SK-N-SH (cell line): ENCODE results near the gene ZNF81. TPM values are rescaled to one million over a fixed set of nuclear protein-coding genes. Genes with fewer than 3 reads are reported as not detected.

Source experiments
- CTCF ChIA-PET: fragments of 300-600, 350-600 bp; formaldehyde crosslinking; extraction: SDS; loops from one replicate; lab custom pipeline; 2021; lab: Yijun Ruan, JAX
- POLR2A ChIA-PET: fragments of 350-600 bp; sonication (Branson Sonifier 250); formaldehyde crosslinking; extraction: SDS; loops from one replicate; lab custom pipeline; 2020; ENCODE audit warnings: antibody characterized with exemption, inconsistent platforms; lab: Yijun Ruan, JAX
- DNase-seq: peaks from one replicate; pipeline ENCODE4 v3.0.0; 2012
- H2AFZ ChIP-seq: fragments of 200-600 bp; sonication (generic); 2 replicates; pipeline ENCODE4 v1.8.1; 2016; ENCODE audit warnings: antibody characterized with exemption, mild to moderate bottlenecking, low read depth
- H3F3A ChIP-seq: fragments of 200-600 bp; sonication (generic); replicated peaks from 2 replicates; pipeline ENCODE3; 2016; ENCODE audit warnings: antibody characterized with exemption, mild to moderate bottlenecking; ENCODE audit not compliant: insufficient read depth
- H3K27ac ChIP-seq, 2 experiments: fragments of 200-500 bp in 1 of 2; fragments of 200-600 bp in 1 of 2; sonication (Bioruptor generic) in 1 of 2; sonication (generic), shearing (Covaris generic) in 1 of 2; 2 replicates each; pipeline versions ENCODE4 v1.5.1 to v1.6.1; 2014 to 2016; ENCODE audit warnings: low read depth in 2 of 2, inconsistent platforms in 1 of 2, low read length in 1 of 2, mild to moderate bottlenecking in 1 of 2, mixed read lengths in 1 of 2
- H3K27me3 ChIP-seq: fragments of 200-600 bp; sonication (generic), shearing (Covaris generic); 2 replicates; pipeline ENCODE4 v1.6.1; 2016; ENCODE audit warnings: mixed run types; ENCODE audit not compliant: insufficient read depth
- H3K36me3 ChIP-seq, 2 experiments: fragments of 200-500 bp in 1 of 2; fragments of 200-600 bp in 1 of 2; sonication (Bioruptor generic) in 1 of 2; sonication (generic) in 1 of 2; replicated peaks in 1 of 2; 2 replicates each; pipeline versions ENCODE3 to v1.5.1; 2014 to 2016; ENCODE audit warnings: low read length in 1 of 2, mild to moderate bottlenecking in 1 of 2; ENCODE audit not compliant: insufficient read depth in 2 of 2, control insufficient read depth in 1 of 2
- H3K4me1 ChIP-seq, 2 experiments: fragments of 200-500 bp in 1 of 2; fragments of 200-600 bp in 1 of 2; sonication (Bioruptor generic) in 1 of 2; sonication (generic), shearing (Covaris generic) in 1 of 2; 2 replicates each; pipeline versions ENCODE4 v1.5.1 to v1.6.1; 2014 to 2016; ENCODE audit warnings: low read depth in 1 of 2, low read length in 1 of 2, mixed run types in 1 of 2; ENCODE audit not compliant: insufficient read depth in 2 of 2, control insufficient read depth in 1 of 2
- H3K4me2 ChIP-seq: fragments of 200-600 bp; sonication (generic), shearing (Covaris generic); 2 replicates; pipeline ENCODE4 v1.6.1; 2017; ENCODE audit warnings: mixed run types
- H3K4me3 ChIP-seq, 2 experiments: fragments of 200-500 bp in 1 of 2; fragments of 200-600 bp in 1 of 2; sonication (Bioruptor generic) in 1 of 2; sonication (generic), shearing (Covaris generic) in 1 of 2; 2 replicates each; pipeline versions ENCODE4 v1.5.1 to v1.8.1; 2014 to 2016; ENCODE audit warnings: low read depth in 2 of 2, inconsistent platforms in 1 of 2, low read length in 1 of 2, mild to moderate bottlenecking in 1 of 2, mixed read lengths in 1 of 2, moderate library complexity in 1 of 2
- H3K79me2 ChIP-seq: fragments of 200-600 bp; sonication (generic); 2 replicates; pipeline ENCODE4 v1.8.1; 2017; ENCODE audit warnings: mild to moderate bottlenecking; ENCODE audit not compliant: insufficient read depth
- H3K9ac ChIP-seq: fragments of 200-600 bp; sonication (generic); 2 replicates; pipeline ENCODE4 v1.6.1; 2017; ENCODE audit warnings: mixed run types
- H3K9me2 ChIP-seq: fragments of 200-600 bp; sonication (generic); 2 replicates; pipeline ENCODE4 v1.6.1; 2017; ENCODE audit warnings: mixed run types
- H3K9me3 ChIP-seq: fragments of 200-600 bp; sonication (generic); 2 replicates; pipeline ENCODE4 v1.6.1; 2017; ENCODE audit warnings: mixed run types, mild to moderate bottlenecking, moderate library complexity
- H4K20me1 ChIP-seq: fragments of 200-600 bp; sonication (generic); 2 replicates; pipeline ENCODE4 v1.6.1; 2017; ENCODE audit warnings: mild to moderate bottlenecking, mixed run types; ENCODE audit not compliant: insufficient read depth
- FOXJ3 ChIP-seq: sonication (generic); formaldehyde crosslinking; IDR thresholded peaks from 2 replicates; pipeline ENCODE4 v1.5.1; 2020; ENCODE audit warnings: mild to moderate bottlenecking, missing genetic modification reagents
- FOXM1 ChIP-seq: IDR thresholded peaks from 2 replicates; pipeline ENCODE4 v1.4.0; 2012; ENCODE audit warnings: low read depth, mild to moderate bottlenecking
- GATA2 ChIP-seq: sonication (generic); formaldehyde crosslinking; IDR thresholded peaks from 2 replicates; pipeline ENCODE4 v1.5.0; 2020; ENCODE audit warnings: mild to moderate bottlenecking, missing genetic modification reagents
- POLR2AphosphoS5 ChIP-seq: IDR thresholded peaks from 2 replicates; pipeline ENCODE4 v1.6.1; 2012; ENCODE audit warnings: low read depth, low read length
- RAD21 ChIP-seq: IDR thresholded peaks from 2 replicates; pipeline ENCODE4 v1.6.1; 2012; ENCODE audit warnings: mild to moderate bottlenecking, low read length
- REST ChIP-seq: IDR thresholded peaks from 2 replicates; pipeline ENCODE4 v1.6.1; 2012; ENCODE audit warnings: mild to moderate bottlenecking, low read depth, low read length, moderate library complexity
- RXRA ChIP-seq: IDR thresholded peaks from 2 replicates; pipeline ENCODE4 v1.4.0; 2012; ENCODE audit warnings: low read depth, mild to moderate bottlenecking, borderline replicate concordance
- SIN3A ChIP-seq: IDR thresholded peaks from 2 replicates; pipeline ENCODE4 v1.6.1; 2012; ENCODE audit warnings: low read depth, mild to moderate bottlenecking, low read length, moderate library complexity, borderline replicate concordance
- SMC3 ChIP-seq: IDR thresholded peaks from 2 replicates; pipeline ENCODE4 v1.6.1; 2012; ENCODE audit warnings: low read depth, low read length, improper control_type of control experiment
- TAF1 ChIP-seq: IDR thresholded peaks from 2 replicates; pipeline ENCODE4 v1.6.1; 2012; ENCODE audit warnings: low read depth, mild to moderate bottlenecking, low read length, moderate library complexity, borderline replicate concordance
- TCF12 ChIP-seq: IDR thresholded peaks from 2 replicates; pipeline ENCODE4 v1.4.0; 2012
- TEAD4 ChIP-seq: IDR thresholded peaks from 2 replicates; pipeline ENCODE4 v1.4.0; 2012; ENCODE audit warnings: mild to moderate bottlenecking, borderline replicate concordance; ENCODE audit not compliant: insufficient read depth
- USF2 ChIP-seq: fragments of 150-350 bp; IDR thresholded peaks from 2 replicates; pipeline ENCODE4 v1.6.1; 2017; ENCODE audit warnings: antibody characterized with exemption, low read length, low read depth, borderline replicate concordance
- YY1 ChIP-seq: IDR thresholded peaks from 2 replicates; pipeline ENCODE4 v1.4.0; 2012; ENCODE audit warnings: low read depth, mild to moderate bottlenecking
- WGBS: methylation state at CpG from one replicate; pipeline ENCODE4 v1.1.6; 2017; ENCODE audit warnings: low lambda C conversion rate; 5-methylcytosine and 5-hydroxymethylcytosine counted together
- polyA plus RNA-seq, 3 experiments: library from polyadenylated mRNA; depleted of rRNA; stranded (reverse); fragments of >200 nt; gene quantifications; 2 replicates each; pipeline ENCODE4 v1.2.3, GENCODE V29; 2012

Gene ZNF81
- polyA plus RNA-seq, 1 of the 3 experiments (the other 2 are of a cell fraction), result 3.5 TPM

- Histone ChIP-seq H3K79me2 (no peaks in the 10 kb centered on the region), H3K27me3 (no peaks in the 10 kb centered on the region), H3K36me3 (peaks cover 0 to 18% of the 10 kb centered on the region in 2 experiments), H2AFZ (no peak overlapping the region), H3F3A (no peaks in the 10 kb centered on the region), H3K9me2 (no peaks in the 10 kb centered on the region), H3K9me3 (no peaks in the 10 kb centered on the region), H3K4me3 (no peak overlapping the region), H3K9ac (no peak overlapping the region), H3K4me2 (no peak overlapping the region), H3K4me1 (no peaks in the 10 kb centered on the region), H4K20me1 (no peaks in the 10 kb centered on the region), H3K27ac (no peak overlapping the region)
- DNase-seq, result no peak
- POLR2A ChIA-PET, result no interaction called here
- no peak for TF ChIP-seq FOXM1
- TF ChIP-seq GATA2 (CRISPR knock-in tag), result peak; percentile 15; the same call in 1 of the 2 replicates
- CTCF ChIA-PET, result interaction anchor here (0.6 kb wide), 1 partner anchor 1837 kb away, joined by 3 read pairs; no protein-coding TSS in a partner anchor
- WGBS, result 82% methylated on average over 1 of the region's 1 CpG
These were observed 44.2 kb downstream of the ZNF81 start for GRCh38 chrX:47880927-47881326.

GRCh38 chrX:47885501-47885900 lies 48.8 kb downstream of the ZNF81 start:
- Histone ChIP-seq H4K20me1 (no peaks in the 10 kb centered on the region), H3K36me3 (peaks cover 4 to 8% of the 10 kb centered on the region in 2 experiments), H3K27ac (no peak overlapping the region), H3F3A (no peaks in the 10 kb centered on the region), H3K9ac (no peak overlapping the region), H3K4me3 (no peak overlapping the region), H3K9me3 (no peaks in the 10 kb centered on the region), H3K4me1 (no peaks in the 10 kb centered on the region), H3K9me2 (no peaks in the 10 kb centered on the region), H3K4me2 (no peak overlapping the region), H2AFZ (no peak overlapping the region), H3K27me3 (no peaks in the 10 kb centered on the region), H3K79me2 (no peaks in the 10 kb centered on the region)
- DNase-seq, result no peak
- WGBS, result 71% methylated on average over 3 of the region's 3 CpGs
- ChIA-PET CTCF (no interaction called here), POLR2A (no interaction called here)
- TF ChIP-seq TCF12 (no peak), USF2 (no peak), FOXM1 (no peak), SIN3A (no peak), YY1 (no peak), POLR2AphosphoS5 (no peak), FOXJ3 (no peak), RAD21 (no peak)

- H4K20me1 ChIP-seq, result no peaks in the 10 kb centered on the region
- no peak overlapping the region for H3K9ac ChIP-seq
- ChIA-PET POLR2A (no interaction called here), CTCF (no interaction called here)
- no peak for DNase-seq
- H3K4me3 ChIP-seq, result no peak overlapping the region
- H3K79me2 ChIP-seq, result no peaks in the 10 kb centered on the region
- H3F3A ChIP-seq, result no peaks in the 10 kb centered on the region
- H3K9me3 ChIP-seq, result no peaks in the 10 kb centered on the region
- H3K4me1 ChIP-seq, result no peaks in the 10 kb centered on the region
- no peaks in the 10 kb centered on the region for H3K9me2 ChIP-seq
- no peak overlapping the region for H2AFZ ChIP-seq
- H3K4me2 ChIP-seq, result no peak overlapping the region
- no peaks in the 10 kb centered on the region for H3K27me3 ChIP-seq
- peaks cover 15 to 26% of the 10 kb centered on the region in 2 experiments for H3K36me3 ChIP-seq
- TF ChIP-seq REST (no peak), FOXM1 (no peak), SMC3 (no peak), SIN3A (no peak), TEAD4 (no peak), RXRA (no peak), TAF1 (no peak), RAD21 (no peak)
- no peak overlapping the region for H3K27ac ChIP-seq
These were observed 61.3 kb downstream of the ZNF81 start for GRCh38 chrX:47898024-47898423.
